ENCODE results near the gene DARS1.

DARS1 gene

DNA sequence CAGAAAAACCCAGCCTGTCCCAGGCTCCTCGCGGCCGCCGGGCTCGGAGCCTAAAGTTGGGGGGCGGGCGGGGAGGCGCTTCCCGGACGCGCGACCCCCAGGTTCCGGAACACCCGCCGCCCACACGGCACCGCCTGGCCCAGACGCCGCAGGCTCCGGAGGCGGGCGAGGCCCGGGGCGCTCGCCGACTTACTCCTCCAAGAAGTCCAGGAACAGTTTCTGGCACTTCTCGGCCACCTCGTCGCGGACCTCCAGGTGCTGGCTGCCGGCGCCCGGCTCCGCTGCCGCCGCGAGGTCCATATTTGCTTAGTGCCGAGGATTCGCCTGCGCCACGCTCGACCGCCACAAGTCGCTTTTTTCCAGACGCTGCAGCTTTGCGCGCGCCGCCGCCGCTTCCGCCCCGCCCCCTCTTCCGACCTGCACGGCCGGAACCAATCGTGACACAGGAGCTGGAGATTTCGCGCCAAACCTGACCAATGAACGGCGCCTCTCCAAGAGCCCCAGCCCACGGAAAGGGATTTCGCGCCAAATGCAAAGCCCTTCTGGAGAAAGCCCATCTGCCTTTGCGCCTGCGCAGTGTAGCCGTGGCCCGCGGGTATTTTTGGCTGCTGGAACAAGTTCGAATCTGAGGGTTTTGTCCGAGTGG, 109.2 kb downstream of the DARS1 start, which contains the start of gene MCM6:
TSS of gene MCM6 (minus strand) at position 378 of the 646 bp plus-strand sequence. CDS start at position 300, 78 bp downstream.
- H3K9me3 ChIP-seq (ENCODE audit: insufficient read depth, low read depth, low read length), result no peaks in the 10 kb centered on the region
- no peaks in the 10 kb centered on the region for H3F3A ChIP-seq (ENCODE audit: low read depth)
- no peaks in the 10 kb centered on the region for H3K9me2 ChIP-seq (replicated peaks; ENCODE audit: low read depth, low read length)
- H3K27me3 ChIP-seq (ENCODE audit: insufficient read depth, low read length, poor library complexity, severe bottlenecking), result no peaks in the 10 kb centered on the region
- H3K36me3 ChIP-seq (ENCODE audit: insufficient read depth, low read length), result peaks cover 12% of the 10 kb centered on the region; the same call in 1 of the 2 replicates
- H4K20me1 ChIP-seq (ENCODE audit: insufficient read depth, low read length, poor library complexity, severe bottlenecking), result peaks cover 35% of the 10 kb centered on the region
- peaks cover 50% of the 10 kb centered on the region for H3K79me2 ChIP-seq (ENCODE audit: insufficient read depth, low read length)
- peak within 1 kb of the TSS; percentile 98 for H3K9ac ChIP-seq (ENCODE audit: low read depth, low read length, poor library complexity, severe bottlenecking)
- TF ChIP-seq, protein P1, sequence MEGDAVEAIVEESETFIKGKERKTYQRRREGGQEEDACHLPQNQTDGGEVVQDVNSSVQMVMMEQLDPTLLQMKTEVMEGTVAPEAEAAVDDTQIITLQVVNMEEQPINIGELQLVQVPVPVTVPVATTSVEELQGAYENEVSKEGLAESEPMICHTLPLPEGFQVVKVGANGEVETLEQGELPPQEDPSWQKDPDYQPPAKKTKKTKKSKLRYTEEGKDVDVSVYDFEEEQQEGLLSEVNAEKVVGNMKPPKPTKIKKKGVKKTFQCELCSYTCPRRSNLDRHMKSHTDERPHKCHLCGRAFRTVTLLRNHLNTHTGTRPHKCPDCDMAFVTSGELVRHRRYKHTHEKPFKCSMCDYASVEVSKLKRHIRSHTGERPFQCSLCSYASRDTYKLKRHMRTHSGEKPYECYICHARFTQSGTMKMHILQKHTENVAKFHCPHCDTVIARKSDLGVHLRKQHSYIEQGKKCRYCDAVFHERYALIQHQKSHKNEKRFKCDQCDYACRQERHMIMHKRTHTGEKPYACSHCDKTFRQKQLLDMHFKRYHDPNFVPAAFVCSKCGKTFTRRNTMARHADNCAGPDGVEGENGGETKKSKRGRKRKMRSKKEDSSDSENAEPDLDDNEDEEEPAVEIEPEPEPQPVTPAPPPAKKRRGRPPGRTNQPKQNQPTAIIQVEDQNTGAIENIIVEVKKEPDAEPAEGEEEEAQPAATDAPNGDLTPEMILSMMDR (conservative IDR thresholded peaks at IDR 0.05; ENCODE audit: low read length), result no peak
- TF ChIP-seq EZH2phosphoT487 (IDR thresholded peaks at IDR 0.05; ENCODE audit: borderline replicate concordance), result no peak
- peaks cover 37% of the 10 kb centered on the region for H3K4me1 ChIP-seq (ENCODE audit: insufficient read depth, low read length, poor library complexity, severe bottlenecking)
- H3K4me2 ChIP-seq (ENCODE audit: low read depth, low read length, poor library complexity, severe bottlenecking), result peak within 1 kb of the TSS; percentile 91
- H2AFZ ChIP-seq (ENCODE audit: low read length), result peak within 1 kb of the TSS; percentile 95
- H3K4me3 ChIP-seq (ENCODE audit: low read length, poor library complexity, severe bottlenecking), result peak within 1 kb of the TSS; percentile 99

GRCh38 chr2:135875491-135876065, 109.8 kb downstream of the DARS1 start:
- Histone ChIP-seq H3K4me1 (ENCODE audit: insufficient read depth, low read length, poor library complexity, severe bottlenecking) (peaks cover 37% of the 10 kb centered on the region), H3K9me2 (replicated peaks; ENCODE audit: low read depth, low read length) (no peaks in the 10 kb centered on the region), H3K9me3 (ENCODE audit: insufficient read depth, low read depth, low read length) (no peaks in the 10 kb centered on the region), H3K27me3 (ENCODE audit: insufficient read depth, low read length, poor library complexity, severe bottlenecking) (no peaks in the 10 kb centered on the region), H3K79me2 (ENCODE audit: insufficient read depth, low read length) (peaks cover 57% of the 10 kb centered on the region), H3K4me3 (ENCODE audit: low read length, poor library complexity, severe bottlenecking) (peak overlapping the region; percentile 99), H2AFZ (ENCODE audit: low read length) (peak overlapping the region; percentile 66), H3K36me3 (ENCODE audit: insufficient read depth, low read length) (peaks cover 16% of the 10 kb centered on the region; the same call in 1 of the 2 replicates), H3F3A (ENCODE audit: low read depth) (no peaks in the 10 kb centered on the region), H4K20me1 (ENCODE audit: insufficient read depth, low read length, poor library complexity, severe bottlenecking) (peaks cover 39% of the 10 kb centered on the region), H3K9ac (ENCODE audit: low read depth, low read length, poor library complexity, severe bottlenecking) (peak overlapping the region; percentile 98), H3K4me2 (ENCODE audit: low read depth, low read length, poor library complexity, severe bottlenecking) (peak overlapping the region; percentile 91)
- TF ChIP-seq EZH2phosphoT487 (IDR thresholded peaks at IDR 0.05; ENCODE audit: borderline replicate concordance), result no peak
- TF ChIP-seq, protein P1 (conservative IDR thresholded peaks at IDR 0.05; ENCODE audit: low read length), result no peak

DNA sequence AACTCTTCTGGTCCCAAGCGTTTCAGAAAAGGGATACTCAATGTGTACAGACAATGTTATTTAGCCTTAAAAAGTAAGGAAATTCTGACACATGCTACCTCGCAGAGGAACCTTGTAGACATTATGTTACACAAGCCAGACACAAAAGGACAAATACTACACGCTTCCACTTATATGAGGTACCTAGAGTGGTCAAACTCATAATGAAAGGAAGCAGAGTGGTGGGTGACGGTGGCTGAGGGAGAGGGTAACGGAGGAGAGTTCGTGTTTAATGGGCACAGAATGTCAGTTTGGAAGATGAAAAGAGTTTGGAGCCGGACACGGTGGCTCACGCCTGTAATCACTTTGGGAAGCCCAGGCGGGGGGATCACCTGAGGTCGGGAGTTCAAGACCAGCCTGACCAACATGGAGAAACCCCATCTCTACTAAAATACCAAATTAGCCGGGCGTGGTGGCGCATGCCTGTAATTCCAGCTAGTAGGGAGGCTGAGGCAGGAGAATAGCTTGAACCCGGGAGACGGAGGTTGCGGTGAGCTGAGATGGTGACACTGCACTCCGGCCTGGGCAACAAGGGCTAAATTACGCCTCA, 110.6 kb downstream of the DARS1 start:
- H3K9ac ChIP-seq (ENCODE audit: low read depth, low read length, poor library complexity, severe bottlenecking), result peak overlapping the region; percentile 98
- H3K4me1 ChIP-seq (ENCODE audit: insufficient read depth, low read length, poor library complexity, severe bottlenecking), result peaks cover 40% of the 10 kb centered on the region
- H3K9me2 ChIP-seq (replicated peaks; ENCODE audit: low read depth, low read length), result no peaks in the 10 kb centered on the region
- H3K9me3 ChIP-seq (ENCODE audit: insufficient read depth, low read depth, low read length), result no peaks in the 10 kb centered on the region
- peaks cover 64% of the 10 kb centered on the region for H3K79me2 ChIP-seq (ENCODE audit: insufficient read depth, low read length)
- H3K27me3 ChIP-seq (ENCODE audit: insufficient read depth, low read length, poor library complexity, severe bottlenecking), result no peaks in the 10 kb centered on the region
- peaks cover 23% of the 10 kb centered on the region for H3K36me3 ChIP-seq (ENCODE audit: insufficient read depth, low read length)
- H3F3A ChIP-seq (ENCODE audit: low read depth), result no peaks in the 10 kb centered on the region
- peaks cover 39% of the 10 kb centered on the region for H4K20me1 ChIP-seq (ENCODE audit: insufficient read depth, low read length, poor library complexity, severe bottlenecking)
- H3K4me3 ChIP-seq (ENCODE audit: low read length, poor library complexity, severe bottlenecking), result peak overlapping the region; percentile 99
- TF ChIP-seq EZH2phosphoT487 (IDR thresholded peaks at IDR 0.05; ENCODE audit: borderline replicate concordance), result no peak
- TF ChIP-seq, protein P1 (conservative IDR thresholded peaks at IDR 0.05; ENCODE audit: low read length), result no peak
- H3K4me2 ChIP-seq (ENCODE audit: low read depth, low read length, poor library complexity, severe bottlenecking), result peak overlapping the region; percentile 91
- no peak overlapping the region for H2AFZ ChIP-seq (ENCODE audit: low read length)
